NCI-H2196 (cell line): ENCODE measurements around the gene MGAM2.

Experiments used
- DNase-seq: peaks from one replicate; lab custom pipeline; 2025; ENCODE audit not compliant: unreplicated experiment; lab: John Stamatoyannopoulos, UW

MGAM2 gene

GRCh38 chr7:142175594-142175993, 64.1 kb downstream of the MGAM2 start:
- no peak for DNase-seq

GRCh38 chr7:142176901-142177300, 65.4 kb downstream of the MGAM2 start:
- no peak for DNase-seq

GRCh38 chr7:142177869-142178268, 66.4 kb downstream of the MGAM2 start:
- no peak for DNase-seq

- no peak for DNase-seq
Measured at GRCh38 chr7:142180426-142180825, 68.9 kb downstream of the MGAM2 start.

- no peak for DNase-seq
Measured at GRCh38 chr7:142181211-142181610, 69.7 kb downstream of the MGAM2 start.

- no peak for DNase-seq
Measured at GRCh38 chr7:142181966-142182365, 70.4 kb downstream of the MGAM2 start.

GRCh38 chr7:142185069-142185468, 73.6 kb downstream of the MGAM2 start:
- no peak for DNase-seq

GRCh38 chr7:142185801-142186200, 74.3 kb downstream of the MGAM2 start:
- no peak for DNase-seq

GRCh38 chr7:142188154-142188553, 76.6 kb downstream of the MGAM2 start:
- DNase-seq: no peak

GRCh38 chr7:142188846-142189245, 77.3 kb downstream of the MGAM2 start:
- DNase-seq: no peak

- DNase-seq: no peak
Measured at GRCh38 chr7:142194201-142194600, 82.7 kb downstream of the MGAM2 start.

GRCh38 chr7:142196066-142196840, 84.7 kb downstream of the MGAM2 start:
- DNase-seq: no peak

- DNase-seq: no peak
Measured at GRCh38 chr7:142200206-142200605, 88.7 kb downstream of the MGAM2 start.

GRCh38 chr7:142228537-142229104, 117.1 kb downstream of the MGAM2 start:
- no peak for DNase-seq

- no peak for DNase-seq
Measured at GRCh38 chr7:142231716-142232115, 120.2 kb downstream of the MGAM2 start.

- no peak for DNase-seq
Measured at GRCh38 chr7:142240546-142240945, 129.0 kb downstream of the MGAM2 start.

GRCh38 chr7:142243823-142244222, 132.3 kb downstream of the MGAM2 start:
- DNase-seq: no peak

GRCh38 chr7:142248166-142249160, 136.9 kb downstream of the MGAM2 start:
- no peak for DNase-seq

GRCh38 chr7:142249918-142250317, 138.4 kb downstream of the MGAM2 start:
- no peak for DNase-seq

- no peak for DNase-seq
Measured at GRCh38 chr7:142250705-142251104, 139.2 kb downstream of the MGAM2 start.

- DNase-seq: no peak
Measured at GRCh38 chr7:142257958-142258357, 146.4 kb downstream of the MGAM2 start, which contains the start of gene PRSS58. TSS of gene PRSS58 (minus strand) at chr7:142258058. CDS start at chr7:142257707, 351 bp downstream.
